H9 (cell line): Measurements from ENCODE around the gene TAF12. TPM values are rescaled to one million over a fixed set of nuclear protein-coding genes. Genes with fewer than 3 reads are reported as not detected.

ENCODE experiments used
- DNase-seq: peaks from one replicate; pipeline ENCODE4 v3.0.0-alpha.2; 2017
- H2AFZ ChIP-seq: one replicate; pipeline ENCODE4 v1.6.1; 2013; ENCODE audit warnings: mild to moderate bottlenecking, low read length, control low read depth, moderate library complexity
- H2AK5ac ChIP-seq: 2 replicates; pipeline ENCODE4 v1.6.1; 2013; ENCODE audit warnings: low read length, control low read depth, mixed read lengths; ENCODE audit not compliant: insufficient read length
- H2BK120ac ChIP-seq: one replicate; pipeline ENCODE4 v1.6.1; 2013; ENCODE audit warnings: low read depth, mild to moderate bottlenecking, low read length, control low read depth, inconsistent platforms; ENCODE audit not compliant: poor library complexity, severe bottlenecking
- H2BK12ac ChIP-seq: 2 replicates; pipeline ENCODE4 v1.6.1; 2013; ENCODE audit warnings: low read length, control low read depth, mixed read lengths, low read depth; ENCODE audit not compliant: insufficient read length
- H2BK15ac ChIP-seq: 2 replicates; pipeline ENCODE4 v1.6.1; 2013; ENCODE audit warnings: low read depth, low read length, control low read depth
- H2BK20ac ChIP-seq: one replicate; pipeline ENCODE4 v1.6.1; 2013; ENCODE audit warnings: low read depth, mild to moderate bottlenecking, low read length, control low read depth, inconsistent platforms; ENCODE audit not compliant: poor library complexity, severe bottlenecking
- H2BK5ac ChIP-seq: 2 replicates; pipeline ENCODE4 v1.6.1; 2013; ENCODE audit warnings: low read length, control low read depth, mixed read lengths; ENCODE audit not compliant: insufficient read length
- H3K14ac ChIP-seq: 2 replicates; pipeline ENCODE4 v1.6.1; 2013; ENCODE audit warnings: low read length, control low read depth; ENCODE audit not compliant: insufficient read depth
- H3K18ac ChIP-seq: 2 replicates; pipeline ENCODE4 v1.6.1; 2013; ENCODE audit warnings: low read depth, mild to moderate bottlenecking, mixed read lengths, low read length, control low read depth; ENCODE audit not compliant: insufficient read length
- H3K23ac ChIP-seq: 2 replicates; pipeline ENCODE4 v1.6.1; 2013; ENCODE audit warnings: low read length, control low read depth, mixed read lengths, low read depth; ENCODE audit not compliant: insufficient read length
- H3K23me2 ChIP-seq: 2 replicates; pipeline ENCODE4 v1.6.1; 2013; ENCODE audit warnings: low read depth, mild to moderate bottlenecking, mixed read lengths, low read length, control low read depth; ENCODE audit not compliant: insufficient read length, poor library complexity, severe bottlenecking
- H3K27ac ChIP-seq: 2 replicates; pipeline ENCODE4 v1.5.1; 2013; ENCODE audit warnings: low read length, control low read depth, mixed read lengths, low read depth; ENCODE audit not compliant: insufficient read length
- H3K27me3 ChIP-seq: 2 replicates; pipeline ENCODE4 v1.6.1; 2013; ENCODE audit warnings: low read length, control low read depth, inconsistent platforms; ENCODE audit not compliant: insufficient read depth
- H3K4ac ChIP-seq: 2 replicates; pipeline ENCODE4 v1.6.1; 2013; ENCODE audit warnings: low read depth, mild to moderate bottlenecking, control low read depth, inconsistent platforms, low read length, moderate library complexity
- H3K4me1 ChIP-seq: 2 replicates; pipeline ENCODE4 v1.6.1; 2013; ENCODE audit warnings: low read length, control low read depth, inconsistent platforms; ENCODE audit not compliant: insufficient read depth
- H3K4me2 ChIP-seq: 2 replicates; pipeline ENCODE4 v1.6.1; 2013; ENCODE audit warnings: low read length, control low read depth, mixed read lengths; ENCODE audit not compliant: insufficient read length, insufficient read depth
- H3K56ac ChIP-seq: 2 replicates; pipeline ENCODE4 v1.6.1; 2013; ENCODE audit warnings: low read depth, mild to moderate bottlenecking, mixed read lengths, low read length, control low read depth; ENCODE audit not compliant: insufficient read length
- H3K79me1 ChIP-seq: 2 replicates; pipeline ENCODE4 v1.6.1; 2013; ENCODE audit warnings: low read depth, mild to moderate bottlenecking, moderate library complexity, low read length, control low read depth, inconsistent platforms; ENCODE audit not compliant: insufficient read depth, poor library complexity, severe bottlenecking
- H3K79me2 ChIP-seq: 2 replicates; pipeline ENCODE4 v1.6.1; 2013; ENCODE audit warnings: low read length, control low read depth, inconsistent platforms; ENCODE audit not compliant: insufficient read depth
- H3K9ac ChIP-seq: 2 replicates; pipeline ENCODE4 v1.6.1; 2013; ENCODE audit warnings: low read length, control low read depth, mixed read lengths; ENCODE audit not compliant: insufficient read length; ENCODE audit errors: extremely low read depth
- H3K9me3 ChIP-seq: one replicate; pipeline ENCODE4 v1.6.1; 2013; ENCODE audit warnings: low read depth, low read length, inconsistent platforms; ENCODE audit not compliant: control insufficient read depth
- H3T11ph ChIP-seq: one replicate; pipeline ENCODE4 v1.6.1; 2013; ENCODE audit warnings: mild to moderate bottlenecking, low read length, control low read depth, inconsistent platforms
- H4K20me1 ChIP-seq: one replicate; pipeline ENCODE4 v1.6.1; 2013; ENCODE audit not compliant: control insufficient read depth, insufficient read length, insufficient read depth
- H4K5ac ChIP-seq: 2 replicates; pipeline ENCODE4 v1.6.1; 2013; ENCODE audit warnings: low read depth, mild to moderate bottlenecking, mixed read lengths, low read length, control low read depth; ENCODE audit not compliant: insufficient read length
- H4K8ac ChIP-seq: replicated peaks from 2 replicates; pipeline ENCODE4 v1.6.1; 2013; ENCODE audit warnings: low read length, control low read depth, mixed read lengths, low read depth; ENCODE audit not compliant: insufficient read length
- H4K91ac ChIP-seq: 2 replicates; pipeline ENCODE4 v1.6.1; 2013; ENCODE audit warnings: low read depth, mild to moderate bottlenecking, moderate library complexity, mixed read lengths, low read length, control low read depth; ENCODE audit not compliant: insufficient read length
- H3K27ac Mint-ChIP-seq, 3 experiments: 2 replicates in 2 of 3; 3 replicates in 1 of 3; pipeline ENCODE4 v1.8.0; 2020 to 2021; ENCODE audit warnings: mixed read lengths in 3 of 3, mild to moderate bottlenecking in 1 of 3, moderate library complexity in 1 of 3
- H3K27me3 Mint-ChIP-seq: 2 replicates; pipeline ENCODE4 v1.8.0; 2021; ENCODE audit warnings: low read depth, mild to moderate bottlenecking, moderate library complexity, mixed read lengths
- H3K36me3 Mint-ChIP-seq, 3 experiments: 2 replicates in 2 of 3; 3 replicates in 1 of 3; pipeline ENCODE4 v1.8.0; 2020 to 2021; ENCODE audit warnings: low read depth in 3 of 3, mixed read lengths in 3 of 3; ENCODE audit not compliant: insufficient read depth in 1 of 3
- H3K4me1 Mint-ChIP-seq, 2 experiments: 2 replicates each; pipeline ENCODE4 v1.8.0; 2020; ENCODE audit warnings: mixed read lengths in 2 of 2
- H3K4me3 Mint-ChIP-seq, 2 experiments: 2 replicates in 1 of 2; 3 replicates in 1 of 2; pipeline ENCODE4 v1.8.0; 2020 to 2021; ENCODE audit warnings: mild to moderate bottlenecking in 2 of 2, mixed read lengths in 2 of 2, moderate library complexity in 1 of 2
- H3K9me3 Mint-ChIP-seq, 2 experiments: 2 replicates in 1 of 2; 3 replicates in 1 of 2; pipeline ENCODE4 v1.8.0; 2020; ENCODE audit warnings: mild to moderate bottlenecking in 2 of 2, mixed read lengths in 2 of 2, moderate library complexity in 1 of 2
- WGBS: extraction: QIAGEN DNeasy Blood & Tissue Kit; methylation state at CpG from one replicate; pipeline ENCODE4 v1.1.7; 2013; ENCODE audit warnings: missing lambda C conversion rate, low lambda C conversion rate, mixed read lengths; ENCODE audit not compliant: insufficient read length; ENCODE audit errors: extremely low coverage; 5-methylcytosine and 5-hydroxymethylcytosine counted together
- total RNA-seq: library from RNA; stranded (reverse); gene quantifications from 2 replicates; pipeline ENCODE4 v1.2.1, GENCODE V29; 2021
- TF ChIP-seq, protein P1 (sequence below): fragments of 200-600 bp; sonication (generic); conservative IDR thresholded peaks from 3 replicates; pipeline ENCODE4 v1.8.0; 2021; ENCODE audit warnings: antibody characterized with exemption, mild to moderate bottlenecking

The TAF12 gene
- total RNA-seq, 1 experiment from 2014 or later, result 22.1 TPM

DNA sequence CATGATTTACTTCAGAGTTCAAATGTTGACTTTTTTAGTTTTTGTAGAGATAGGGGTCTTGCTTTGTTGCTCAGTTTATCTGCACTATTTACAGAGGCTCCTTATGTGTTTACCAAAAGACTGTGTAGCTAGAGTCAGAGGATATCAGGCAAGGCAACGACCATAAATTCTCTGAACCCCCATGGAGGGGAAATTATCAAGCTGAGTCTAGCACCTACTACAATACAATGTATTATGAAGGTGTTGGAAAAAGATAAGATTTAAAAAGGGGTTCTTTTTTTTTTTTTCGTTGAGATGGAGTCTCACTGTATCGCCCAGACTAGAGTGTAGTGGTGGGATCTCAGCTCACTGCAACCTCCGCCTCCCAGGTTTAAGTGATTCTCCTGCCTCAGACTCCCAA is 42.1 kb upstream of the TAF12 start:
- H2BK5ac ChIP-seq, result no peak overlapping the region
- no peaks in the 10 kb centered on the region for H3K79me1 ChIP-seq
- WGBS, result no CpG with 5 or more reads among the region's 4 CpGs
- no peak overlapping the region for H3K9ac ChIP-seq
- TF ChIP-seq, protein P1, sequence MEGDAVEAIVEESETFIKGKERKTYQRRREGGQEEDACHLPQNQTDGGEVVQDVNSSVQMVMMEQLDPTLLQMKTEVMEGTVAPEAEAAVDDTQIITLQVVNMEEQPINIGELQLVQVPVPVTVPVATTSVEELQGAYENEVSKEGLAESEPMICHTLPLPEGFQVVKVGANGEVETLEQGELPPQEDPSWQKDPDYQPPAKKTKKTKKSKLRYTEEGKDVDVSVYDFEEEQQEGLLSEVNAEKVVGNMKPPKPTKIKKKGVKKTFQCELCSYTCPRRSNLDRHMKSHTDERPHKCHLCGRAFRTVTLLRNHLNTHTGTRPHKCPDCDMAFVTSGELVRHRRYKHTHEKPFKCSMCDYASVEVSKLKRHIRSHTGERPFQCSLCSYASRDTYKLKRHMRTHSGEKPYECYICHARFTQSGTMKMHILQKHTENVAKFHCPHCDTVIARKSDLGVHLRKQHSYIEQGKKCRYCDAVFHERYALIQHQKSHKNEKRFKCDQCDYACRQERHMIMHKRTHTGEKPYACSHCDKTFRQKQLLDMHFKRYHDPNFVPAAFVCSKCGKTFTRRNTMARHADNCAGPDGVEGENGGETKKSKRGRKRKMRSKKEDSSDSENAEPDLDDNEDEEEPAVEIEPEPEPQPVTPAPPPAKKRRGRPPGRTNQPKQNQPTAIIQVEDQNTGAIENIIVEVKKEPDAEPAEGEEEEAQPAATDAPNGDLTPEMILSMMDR, result no peak
- H4K91ac ChIP-seq, result no peak overlapping the region
- no peak overlapping the region for H2AK5ac ChIP-seq
- Mint-ChIP-seq H3K4me1 (no peaks in the 10 kb centered on the region), H3K27ac (no peak overlapping the region), H3K4me3 (no peak overlapping the region), H3K36me3 (peaks cover 24 to 50% (median 50%) of the 10 kb centered on the region in 3 experiments; a peak in 6 of 7 replicates), H3K9me3 (no peaks in the 10 kb centered on the region), H3K27me3 (no peaks in the 10 kb centered on the region)
- no peak overlapping the region for H3K4ac ChIP-seq
- H2BK15ac ChIP-seq, result no peak overlapping the region
- no peaks in the 10 kb centered on the region for H3K27me3 ChIP-seq
- no peak overlapping the region for H3K14ac ChIP-seq
- H2BK12ac ChIP-seq, result no peak overlapping the region
- no peaks in the 10 kb centered on the region for H3K4me1 ChIP-seq
- no peaks in the 10 kb centered on the region for H3K23me2 ChIP-seq
- no peak overlapping the region for H2AFZ ChIP-seq
- no peak overlapping the region for H2BK120ac ChIP-seq
- no peaks in the 10 kb centered on the region for H3K79me2 ChIP-seq
- no peak overlapping the region for H3K23ac ChIP-seq
- H3K4me2 ChIP-seq, result no peak overlapping the region
- DNase-seq, result no peak
- no peak overlapping the region for H3K27ac ChIP-seq
- H4K5ac ChIP-seq, result no peak overlapping the region
- no peaks in the 10 kb centered on the region for H4K20me1 ChIP-seq
- H3K18ac ChIP-seq, result no peak overlapping the region
- H3K9me3 ChIP-seq, result no peaks in the 10 kb centered on the region
- no peak overlapping the region for H4K8ac ChIP-seq
- H2BK20ac ChIP-seq, result no peak overlapping the region
- no peak overlapping the region for H3K56ac ChIP-seq
- no peak overlapping the region for H3T11ph ChIP-seq
